ENCODE measurements around the gene PODXL.

DNA sequence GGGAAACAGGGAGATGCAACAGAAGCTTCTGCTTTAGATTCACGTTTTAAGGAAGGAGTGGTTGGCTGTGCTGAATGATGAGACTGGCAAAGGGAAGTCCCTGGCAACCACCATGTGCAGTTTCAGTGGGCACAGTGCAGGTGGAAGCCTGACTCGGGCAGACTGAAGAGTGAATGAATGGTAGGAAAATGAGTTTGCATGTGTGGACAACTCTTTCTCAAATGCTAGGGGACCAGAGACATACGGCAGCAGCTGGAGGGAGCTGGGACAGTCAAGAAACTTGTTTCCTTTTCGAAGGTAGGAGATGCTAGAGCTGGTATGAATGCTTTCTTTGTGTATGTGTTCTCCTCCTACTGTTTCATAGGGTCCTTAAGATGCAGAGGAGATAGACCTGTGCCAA is 29.0 kb downstream of the PODXL start:
- TF ChIP-seq, protein P1, sequence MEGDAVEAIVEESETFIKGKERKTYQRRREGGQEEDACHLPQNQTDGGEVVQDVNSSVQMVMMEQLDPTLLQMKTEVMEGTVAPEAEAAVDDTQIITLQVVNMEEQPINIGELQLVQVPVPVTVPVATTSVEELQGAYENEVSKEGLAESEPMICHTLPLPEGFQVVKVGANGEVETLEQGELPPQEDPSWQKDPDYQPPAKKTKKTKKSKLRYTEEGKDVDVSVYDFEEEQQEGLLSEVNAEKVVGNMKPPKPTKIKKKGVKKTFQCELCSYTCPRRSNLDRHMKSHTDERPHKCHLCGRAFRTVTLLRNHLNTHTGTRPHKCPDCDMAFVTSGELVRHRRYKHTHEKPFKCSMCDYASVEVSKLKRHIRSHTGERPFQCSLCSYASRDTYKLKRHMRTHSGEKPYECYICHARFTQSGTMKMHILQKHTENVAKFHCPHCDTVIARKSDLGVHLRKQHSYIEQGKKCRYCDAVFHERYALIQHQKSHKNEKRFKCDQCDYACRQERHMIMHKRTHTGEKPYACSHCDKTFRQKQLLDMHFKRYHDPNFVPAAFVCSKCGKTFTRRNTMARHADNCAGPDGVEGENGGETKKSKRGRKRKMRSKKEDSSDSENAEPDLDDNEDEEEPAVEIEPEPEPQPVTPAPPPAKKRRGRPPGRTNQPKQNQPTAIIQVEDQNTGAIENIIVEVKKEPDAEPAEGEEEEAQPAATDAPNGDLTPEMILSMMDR (IDR thresholded peaks at IDR 0.05 in 2 of 3, conservative IDR thresholded peaks at IDR 0.05 in 1 of 3; ENCODE audit: borderline replicate concordance in 1 of 3, insufficient read depth in 1 of 3, low read depth in 2 of 3, low read length in 2 of 3): no peak
- TF ChIP-seq POLR2A (IDR thresholded peaks at IDR 0.05; ENCODE audit: borderline replicate concordance, extremely low read depth, insufficient read depth, insufficient read length): no peak
- no peak for TF ChIP-seq SP1 (IDR thresholded peaks at IDR 0.05; ENCODE audit: low read depth)
- no peak for TF ChIP-seq EZH2phosphoT487 (IDR thresholded peaks at IDR 0.05; ENCODE audit: borderline replicate concordance)
- TF ChIP-seq SIN3A (IDR thresholded peaks at IDR 0.05; ENCODE audit: low read depth): no peak
- TF ChIP-seq, protein P2, sequence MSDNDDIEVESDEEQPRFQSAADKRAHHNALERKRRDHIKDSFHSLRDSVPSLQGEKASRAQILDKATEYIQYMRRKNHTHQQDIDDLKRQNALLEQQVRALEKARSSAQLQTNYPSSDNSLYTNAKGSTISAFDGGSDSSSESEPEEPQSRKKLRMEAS (IDR thresholded peaks at IDR 0.05): no peak
- TF ChIP-seq YY1 (IDR thresholded peaks at IDR 0.05; ENCODE audit: extremely low read depth, insufficient replicate concordance, low read depth, low read length): no peak
- no peak for TF ChIP-seq CEBPB (IDR thresholded peaks at IDR 0.05; ENCODE audit: low read depth)
- no peak for TF ChIP-seq EZH2 (IDR thresholded peaks at IDR 0.05)
- TF ChIP-seq RAD21 (IDR thresholded peaks at IDR 0.05; ENCODE audit: low read depth): no peak
- TF ChIP-seq EGR1 (IDR thresholded peaks at IDR 0.05; ENCODE audit: low read depth): no peak

Measured in HCT116 (cell line).